HFF-Myc (cell line): ENCODE measurements around the gene CSNK1G1.
"Not testable (repeated sequence)": the region's sequence is repeated elsewhere in the genome, so short reads cannot be mapped to it uniquely, and the experiment has no call there.

ENCODE experiments used
- DNase-seq: peaks from one replicate; pipeline ENCODE4 v3.0.0-alpha.2; 2011; ENCODE audit warnings: low read depth; ENCODE audit errors: extremely low read depth
- H3K4me3 ChIP-seq: replicated peaks from 2 replicates; pipeline ENCODE4 v1.5.1; 2011; ENCODE audit warnings: low read depth, mild to moderate bottlenecking, control low read depth, low read length
- CTCF ChIP-seq: IDR thresholded peaks from 2 replicates; pipeline ENCODE4 v1.5.1; 2012; ENCODE audit warnings: mild to moderate bottlenecking, low read depth, low read length, control low read depth; ENCODE audit errors: missing control alignments

CSNK1G1 gene

DNA sequence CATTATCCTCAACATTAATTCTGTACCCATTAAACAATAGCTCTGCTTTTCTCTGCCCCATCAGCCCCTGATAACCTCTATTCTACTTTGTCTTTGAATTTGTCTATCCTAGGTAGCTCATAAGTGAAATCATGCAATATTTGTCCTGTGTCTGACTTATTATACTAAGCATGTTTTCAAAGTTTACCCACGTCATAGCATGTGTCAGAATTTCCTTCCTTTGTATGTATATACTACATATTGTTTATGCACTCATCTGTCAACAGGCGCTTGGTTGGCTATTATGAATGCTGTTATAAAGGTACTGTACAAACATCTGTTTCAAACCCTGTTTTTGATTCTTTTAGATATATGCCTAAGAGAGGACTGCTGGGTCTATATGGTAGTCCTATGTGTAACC lies 18.2 kb downstream of the CSNK1G1 start:
- TF ChIP-seq CTCF, result no peak
- H3K4me3 ChIP-seq, result no peak overlapping the region
- no peak for DNase-seq

DNA sequence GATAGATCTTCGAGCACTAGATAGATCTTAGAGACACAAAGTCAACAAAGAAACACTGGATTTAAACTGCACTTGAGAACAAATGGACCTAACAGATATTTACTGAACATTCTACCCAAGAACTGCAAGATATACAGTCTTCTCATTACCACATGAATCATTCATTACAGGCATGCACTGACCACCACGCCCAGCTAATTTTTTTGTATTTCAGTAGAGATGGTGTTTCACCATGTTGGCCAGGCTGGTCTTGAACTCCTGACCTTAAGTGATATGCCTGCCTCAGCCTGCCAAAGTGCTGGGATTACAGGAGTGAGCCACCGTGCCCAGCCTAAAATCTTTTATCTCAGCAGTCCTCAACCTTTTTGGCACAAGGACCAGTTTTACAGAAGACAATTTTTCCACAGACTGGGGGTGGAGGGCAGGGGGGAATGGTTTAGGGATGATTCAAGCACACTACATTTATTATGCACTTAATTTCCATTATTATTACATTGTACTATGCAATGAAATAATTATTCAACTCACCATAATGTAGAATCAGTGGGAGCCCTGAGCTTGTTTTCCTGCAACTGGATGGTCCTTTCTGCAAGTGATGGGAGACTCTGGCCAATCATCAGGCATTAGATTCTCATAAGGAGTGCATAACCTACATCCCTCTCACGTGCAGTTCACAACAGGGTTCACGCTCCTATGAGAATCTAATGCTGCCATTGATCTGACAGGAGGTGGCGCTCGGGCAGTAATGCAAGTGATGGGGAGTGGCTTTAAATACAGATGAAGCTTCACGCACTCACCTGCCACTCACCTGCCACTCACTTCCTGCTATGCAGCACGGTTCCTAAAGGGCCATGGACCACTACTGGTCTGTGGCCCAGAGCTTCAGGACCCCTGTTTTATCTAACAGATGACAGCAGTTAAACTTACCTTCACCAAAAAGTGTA lies 21.7 kb downstream of the CSNK1G1 start:
- H3K4me3 ChIP-seq, result no peak overlapping the region
- DNase-seq, result no peak
- TF ChIP-seq CTCF, result no peak

DNA sequence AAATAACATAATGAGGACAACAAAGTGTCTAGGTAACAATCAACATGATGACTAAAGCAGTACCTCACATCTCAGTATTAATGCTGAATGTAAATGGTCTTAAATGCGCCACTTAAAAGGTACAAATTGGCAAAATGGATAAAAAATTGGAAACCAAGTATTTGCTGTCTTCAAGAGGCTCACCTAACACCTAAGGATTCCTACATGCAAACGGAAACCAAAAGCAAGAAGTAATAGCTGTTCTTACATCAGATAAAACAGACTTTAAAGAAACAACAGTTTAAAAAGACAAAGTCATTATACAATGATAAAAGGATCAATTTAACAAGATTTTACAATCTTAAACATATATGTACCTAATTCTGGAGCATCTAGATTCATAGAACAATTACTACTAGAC lies 22.5 kb downstream of the CSNK1G1 start:
- TF ChIP-seq CTCF, result no peak
- no peak for DNase-seq

DNA sequence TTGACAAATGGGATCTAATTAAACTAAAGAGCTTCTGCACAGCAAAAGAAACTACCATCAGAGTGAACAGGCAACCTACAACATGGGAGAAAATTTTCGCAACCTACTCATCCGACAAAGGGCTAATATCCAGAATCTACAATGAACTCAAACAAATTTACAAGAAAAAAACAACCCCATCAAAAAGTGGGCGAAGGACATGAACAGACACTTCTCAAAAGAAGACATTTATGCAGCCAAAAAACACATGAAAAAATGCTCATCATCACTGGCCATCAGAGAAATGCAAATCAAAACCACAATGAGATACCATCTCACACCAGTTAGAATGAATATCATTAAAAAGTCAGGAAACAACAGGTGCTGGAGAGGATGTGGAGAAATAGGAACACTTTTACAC lies 24.3 kb downstream of the CSNK1G1 start:
- not testable (repeated sequence) for DNase-seq, H3K4me3 ChIP-seq

More for the DNA sequence above, 22.5 kb downstream of the CSNK1G1 start:
- H3K4me3 ChIP-seq, result no peak overlapping the region

- not testable (repeated sequence) for DNase-seq
Observed at GRCh38 chr15:64326975-64327374, 29.0 kb downstream of the CSNK1G1 start.

DNA sequence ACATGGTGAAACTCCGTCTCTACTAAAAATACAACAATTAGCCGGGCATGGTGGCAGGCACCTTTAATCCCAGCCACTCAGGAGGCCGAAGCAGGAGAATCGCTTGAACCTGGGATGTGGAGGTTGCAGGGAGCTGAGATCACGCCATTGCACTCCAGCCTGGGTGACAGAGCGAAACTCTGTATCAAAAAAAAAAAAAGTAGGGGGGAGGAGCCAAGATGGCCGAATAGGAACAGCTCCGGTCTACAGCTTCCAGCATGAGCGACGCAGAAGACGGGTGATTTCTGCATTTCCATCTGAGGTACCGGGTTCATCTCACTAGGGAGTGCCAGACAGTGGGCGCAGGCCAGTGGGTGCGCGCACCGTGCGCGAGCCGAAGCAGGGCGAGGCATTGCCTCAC lies 29.5 kb downstream of the CSNK1G1 start:
- DNase-seq, H3K4me3 ChIP-seq: not testable (repeated sequence)

More at GRCh38 chr15:64326975-64327374, 29.0 kb downstream of the CSNK1G1 start:
- H3K4me3 ChIP-seq, result not testable (repeated sequence)

GRCh38 chr15:64324165-64324877 lies 31.7 kb downstream of the CSNK1G1 start:
- DNase-seq, result no peak
- no peak for TF ChIP-seq CTCF
- no peak overlapping the region for H3K4me3 ChIP-seq

GRCh38 chr15:64315216-64315615 lies 40.8 kb downstream of the CSNK1G1 start:
- no peak for DNase-seq
- H3K4me3 ChIP-seq, result no peak overlapping the region
- no peak for TF ChIP-seq CTCF
